Activated naive CD4-positive, alpha-beta T cell treated with anti-CD3 and anti-CD28 coated beads for 36 hours (primary cell): ENCODE results near the gene MAL. TPM values are rescaled to one million over a fixed set of nuclear protein-coding genes. Genes with fewer than 3 reads are reported as not detected.

Experiments used
- CTCF ChIA-PET: fragments of 350-600 bp; sonication (Branson Sonifier 250); formaldehyde crosslinking; loops from one replicate; lab custom pipeline; 2021; ENCODE audit warnings: antibody characterized with exemption; lab: Charles Lee
- DNase-seq: peaks from one replicate; pipeline ENCODE4 v3.0.0-alpha.2; 2020
- H3K27ac Mint-ChIP-seq: one replicate; pipeline ENCODE4 v1.8.0; 2021; ENCODE audit warnings: mild to moderate bottlenecking, mixed read lengths
- H3K27me3 Mint-ChIP-seq: one replicate; pipeline ENCODE4 v1.8.0; 2021; ENCODE audit warnings: low read depth, mixed read lengths
- H3K36me3 Mint-ChIP-seq: one replicate; pipeline ENCODE4 v1.8.0; 2021; ENCODE audit warnings: low read depth, mixed read lengths
- H3K4me1 Mint-ChIP-seq: one replicate; pipeline ENCODE4 v1.8.0; 2021; ENCODE audit warnings: low read depth, mixed read lengths
- H3K4me3 Mint-ChIP-seq: one replicate; pipeline ENCODE4 v1.8.0; 2021; ENCODE audit warnings: mild to moderate bottlenecking, moderate library complexity, mixed read lengths
- H3K9me3 Mint-ChIP-seq: one replicate; pipeline ENCODE4 v1.8.0; 2021; ENCODE audit warnings: mixed read lengths
- intact Hi-C: fragments of 100-400 bp; cut with micrococcal nuclease; formaldehyde crosslinking; loops from one replicate; pipeline ENCODE4 v1.15.1; 2023
- total RNA-seq, 2 experiments: library from RNA; stranded (reverse); gene quantifications; one replicate each; pipeline ENCODE4 v1.2.3, GENCODE V29; 2021

MAL gene
- total RNA-seq, 2 experiments from 2014 or later = 22.3 to 23.5 TPM

DNA sequence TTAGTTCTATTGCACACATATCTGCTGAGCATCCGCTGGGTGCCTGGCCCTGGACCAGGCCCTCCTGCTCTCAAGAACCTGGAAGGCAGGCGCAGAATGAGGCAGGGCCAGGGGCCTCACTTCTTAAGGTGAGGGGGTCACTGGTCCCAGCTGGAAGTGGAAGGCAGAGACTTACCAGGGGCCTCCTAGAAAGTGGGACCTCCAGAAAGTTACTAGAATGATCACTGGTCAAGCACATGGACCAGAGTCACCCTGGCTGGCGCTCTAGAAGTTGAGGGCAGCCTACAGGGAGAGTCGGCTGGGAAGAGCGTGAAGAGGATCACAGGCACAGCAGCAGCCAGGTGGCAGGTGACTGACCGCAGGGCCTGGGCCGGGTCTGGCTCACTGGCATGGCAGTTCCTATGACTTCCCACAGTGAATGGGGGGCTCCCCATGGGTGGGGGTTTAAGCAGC, 26.1 kb upstream of the MAL start:
- intact Hi-C loops = no loop called here
- Mint-ChIP-seq H3K36me3 (no peaks in the 10 kb centered on the region), H3K27me3 (peaks cover 28% of the 10 kb centered on the region), H3K4me3 (no peak overlapping the region), H3K4me1 (peaks cover 1% of the 10 kb centered on the region), H3K27ac (no peak overlapping the region), H3K9me3 (no peaks in the 10 kb centered on the region)
- no peak for DNase-seq
- CTCF ChIA-PET = interaction anchor here (0.6 kb wide), 1 partner anchor 35 kb away, joined by 3 read pairs; no protein-coding TSS in a partner anchor

DNA sequence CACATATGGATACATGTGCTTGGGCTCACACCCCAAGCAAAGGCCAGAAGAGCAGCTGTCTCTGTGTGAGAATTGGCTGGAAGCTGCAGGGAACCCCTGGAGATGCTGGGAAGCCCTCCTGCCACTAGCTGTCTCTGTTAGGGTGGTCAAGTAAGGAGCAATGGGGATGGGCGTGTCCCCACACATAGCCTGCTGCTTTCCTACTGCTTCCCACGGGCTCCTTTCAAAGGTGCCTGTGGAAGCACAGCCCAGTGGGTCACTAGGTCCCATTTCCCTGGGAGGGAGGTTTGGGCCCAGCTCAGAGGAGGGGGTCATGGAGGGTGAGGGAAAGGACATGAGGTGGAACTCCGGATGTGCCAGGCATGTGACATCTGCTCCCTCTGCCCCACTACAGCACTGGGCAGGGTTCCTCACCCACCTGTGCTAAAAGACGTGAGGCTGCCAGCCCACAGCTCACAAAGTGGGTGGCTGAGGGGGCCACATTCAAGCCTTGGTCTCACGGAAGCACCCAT, 24.4 kb upstream of the MAL start:
- intact Hi-C loops = no loop called here
- no peak overlapping the region for H3K27ac Mint-ChIP-seq
- H3K4me3 Mint-ChIP-seq = no peak overlapping the region
- no peaks in the 10 kb centered on the region for H3K9me3 Mint-ChIP-seq
- no peaks in the 10 kb centered on the region for H3K36me3 Mint-ChIP-seq
- CTCF ChIA-PET = no interaction called here
- H3K4me1 Mint-ChIP-seq = peaks cover 4% of the 10 kb centered on the region
- DNase-seq = no peak
- H3K27me3 Mint-ChIP-seq = peaks cover 20% of the 10 kb centered on the region

DNA sequence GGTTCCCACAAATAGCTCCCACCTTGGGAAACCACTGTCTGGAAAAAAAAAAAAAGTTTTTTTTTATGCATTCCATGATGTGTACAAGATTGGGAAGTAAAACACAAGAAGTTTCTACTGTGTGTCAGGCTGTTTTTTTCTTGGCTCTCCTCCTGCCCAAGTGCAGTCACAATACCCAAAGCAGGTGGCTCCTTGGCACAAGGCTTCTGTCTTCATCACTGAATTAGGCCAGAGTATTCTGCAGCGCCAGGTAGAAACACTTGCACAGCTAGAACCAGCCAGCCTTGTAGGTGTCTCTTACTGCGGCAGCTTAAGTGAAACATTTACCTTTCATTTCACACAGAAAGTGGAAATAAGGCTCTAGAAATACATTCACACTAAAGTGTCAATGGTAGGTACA, 23.8 kb upstream of the MAL start:
- CTCF ChIA-PET = no interaction called here
- no peaks in the 10 kb centered on the region for H3K36me3 Mint-ChIP-seq
- no peak overlapping the region for H3K27ac Mint-ChIP-seq
- no peaks in the 10 kb centered on the region for H3K9me3 Mint-ChIP-seq
- peaks cover 4% of the 10 kb centered on the region for H3K4me1 Mint-ChIP-seq
- no peak for DNase-seq
- H3K27me3 Mint-ChIP-seq = peaks cover 20% of the 10 kb centered on the region
- H3K4me3 Mint-ChIP-seq = no peak overlapping the region
- intact Hi-C loops = no loop called here

DNA sequence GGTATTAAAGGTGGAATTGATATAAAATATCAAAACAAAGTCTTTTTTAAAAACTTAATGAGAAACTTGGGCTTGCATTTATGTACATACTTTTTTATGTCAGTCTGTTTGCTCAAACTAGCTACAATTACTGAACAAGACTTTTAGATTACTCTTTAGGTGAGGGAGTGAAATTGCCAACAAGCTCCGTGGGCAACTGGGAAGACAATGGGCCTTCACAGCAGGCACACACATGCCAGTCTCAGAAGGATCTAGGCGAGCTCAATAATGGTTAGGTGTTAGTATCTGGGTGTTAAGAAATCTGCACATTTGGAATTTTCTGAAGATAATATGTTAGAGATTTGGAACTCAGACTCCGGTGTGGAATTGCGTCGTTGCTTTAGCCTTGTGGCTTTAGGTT, 23.0 kb upstream of the MAL start:
- no peak for DNase-seq
- CTCF ChIA-PET = no interaction called here
- H3K27ac Mint-ChIP-seq = no peak overlapping the region
- no peaks in the 10 kb centered on the region for H3K36me3 Mint-ChIP-seq
- peaks cover 4% of the 10 kb centered on the region for H3K4me1 Mint-ChIP-seq
- H3K9me3 Mint-ChIP-seq = no peaks in the 10 kb centered on the region
- intact Hi-C loops = no loop called here
- peaks cover 16% of the 10 kb centered on the region for H3K27me3 Mint-ChIP-seq
- no peak overlapping the region for H3K4me3 Mint-ChIP-seq

GRCh38 chr2:95004287-95004686, 21.2 kb upstream of the MAL start:
- Mint-ChIP-seq H3K36me3 (no peaks in the 10 kb centered on the region), H3K9me3 (no peaks in the 10 kb centered on the region), H3K4me3 (no peak overlapping the region), H3K27me3 (peaks cover 10% of the 10 kb centered on the region), H3K4me1 (peaks cover 4% of the 10 kb centered on the region), H3K27ac (no peak overlapping the region)
- DNase-seq = no peak
- intact Hi-C loops = no loop called here
- CTCF ChIA-PET = interaction anchor here (0.6 kb wide), 1 partner anchor 18 kb away, joined by 3 read pairs; no protein-coding TSS in a partner anchor

DNA sequence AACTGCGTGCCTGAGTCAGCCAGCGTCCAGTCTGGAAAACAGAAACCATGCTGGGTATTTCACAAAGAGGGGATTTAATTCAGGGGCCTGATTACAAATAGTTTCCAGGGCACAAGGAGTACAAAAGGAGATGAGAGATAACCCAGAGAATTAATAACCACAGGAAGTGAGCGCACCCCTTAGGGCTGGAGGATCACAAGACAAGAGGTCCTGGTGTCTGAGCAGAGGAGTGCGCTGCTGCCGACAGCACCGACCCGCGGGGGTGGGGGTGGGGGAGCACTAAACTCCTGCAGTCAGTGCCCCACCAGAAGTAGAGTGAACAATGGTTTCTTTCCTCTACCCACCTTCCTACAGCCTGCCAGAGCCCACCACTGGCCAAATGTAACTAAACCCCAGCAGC, 20.8 kb upstream of the MAL start:
- Mint-ChIP-seq H3K27me3 (peaks cover 7% of the 10 kb centered on the region), H3K36me3 (no peaks in the 10 kb centered on the region), H3K4me3 (no peak overlapping the region), H3K9me3 (no peaks in the 10 kb centered on the region), H3K4me1 (peaks cover 4% of the 10 kb centered on the region), H3K27ac (no peak overlapping the region)
- DNase-seq = no peak
- intact Hi-C loops = no loop called here
- CTCF ChIA-PET = interaction anchor here (0.6 kb wide), 1 partner anchor 18 kb away, joined by 3 read pairs; no protein-coding TSS in a partner anchor

GRCh38 chr2:95005726-95006125, 19.8 kb upstream of the MAL start:
- H3K4me1 Mint-ChIP-seq = peaks cover 4% of the 10 kb centered on the region
- no peaks in the 10 kb centered on the region for H3K36me3 Mint-ChIP-seq
- no peak for DNase-seq
- intact Hi-C loops = no loop called here
- H3K27ac Mint-ChIP-seq = no peak overlapping the region
- peaks cover 3% of the 10 kb centered on the region for H3K27me3 Mint-ChIP-seq
- H3K9me3 Mint-ChIP-seq = no peaks in the 10 kb centered on the region
- CTCF ChIA-PET = interaction anchor here (1.1 kb wide), 1 partner anchor 18 kb away, joined by 3 read pairs; no protein-coding TSS in a partner anchor
- no peak overlapping the region for H3K4me3 Mint-ChIP-seq

DNA sequence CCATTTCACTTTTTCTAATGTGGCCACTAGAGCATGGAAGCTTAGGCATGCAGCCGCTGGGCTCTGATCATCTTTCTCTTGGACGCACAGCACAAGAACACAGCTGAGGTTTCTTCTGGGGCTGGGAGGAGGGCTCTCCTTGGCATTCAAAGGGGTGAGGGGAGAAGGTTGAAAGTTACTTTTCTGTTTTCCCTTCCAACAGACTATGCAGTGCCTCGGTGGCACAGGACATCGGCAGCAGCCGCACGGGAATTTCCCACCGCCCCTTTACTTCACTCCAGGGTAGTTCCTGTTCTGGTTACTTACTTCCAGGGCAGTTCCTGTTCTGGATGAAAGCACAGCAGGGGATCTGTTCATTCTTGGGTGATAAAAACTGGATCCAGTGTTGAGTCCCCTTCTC, 18.9 kb upstream of the MAL start:
- no peaks in the 10 kb centered on the region for H3K36me3 Mint-ChIP-seq
- peaks cover 4% of the 10 kb centered on the region for H3K4me1 Mint-ChIP-seq
- intact Hi-C loops = no loop called here
- CTCF ChIA-PET = interaction anchor here (1.1 kb wide), 1 partner anchor 18 kb away, joined by 3 read pairs; no protein-coding TSS in a partner anchor
- no peaks in the 10 kb centered on the region for H3K9me3 Mint-ChIP-seq
- H3K4me3 Mint-ChIP-seq = no peak overlapping the region
- DNase-seq = no peak
- no peak overlapping the region for H3K27ac Mint-ChIP-seq
- H3K27me3 Mint-ChIP-seq = peaks cover 3% of the 10 kb centered on the region

- peaks cover 4% of the 10 kb centered on the region for H3K4me1 Mint-ChIP-seq
- no peaks in the 10 kb centered on the region for H3K9me3 Mint-ChIP-seq
- H3K36me3 Mint-ChIP-seq = no peaks in the 10 kb centered on the region
- intact Hi-C loops = no loop called here
- peaks cover 3% of the 10 kb centered on the region for H3K27me3 Mint-ChIP-seq
- CTCF ChIA-PET = no interaction called here
- no peak overlapping the region for H3K27ac Mint-ChIP-seq
- H3K4me3 Mint-ChIP-seq = no peak overlapping the region
- no peak for DNase-seq
Observed at GRCh38 chr2:95007031-95007609, 18.4 kb upstream of the MAL start.

DNA sequence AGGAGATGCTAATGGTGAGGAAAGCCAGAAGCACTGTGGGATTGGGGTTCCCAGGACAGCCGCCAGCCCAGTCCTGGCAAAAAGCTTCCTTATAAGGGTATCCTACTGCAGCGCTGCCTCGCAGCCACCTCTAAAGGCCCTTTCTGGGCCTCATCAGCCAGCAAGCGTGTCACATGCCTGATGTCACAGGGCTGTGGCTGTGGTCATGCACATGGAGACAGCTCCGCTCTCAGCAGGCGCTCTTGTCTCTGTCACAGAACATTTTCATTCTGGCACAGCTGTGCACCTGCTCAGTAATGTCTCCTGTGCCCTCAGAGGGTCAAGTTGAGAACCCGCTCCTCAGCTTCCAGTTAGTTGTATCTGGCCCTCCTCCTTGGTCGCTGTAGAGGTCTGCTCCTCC, 17.7 kb upstream of the MAL start:
- H3K27ac Mint-ChIP-seq = no peak overlapping the region
- CTCF ChIA-PET = no interaction called here
- H3K27me3 Mint-ChIP-seq = peaks cover 3% of the 10 kb centered on the region
- H3K36me3 Mint-ChIP-seq = no peaks in the 10 kb centered on the region
- intact Hi-C loops = no loop called here
- DNase-seq = no peak
- no peaks in the 10 kb centered on the region for H3K9me3 Mint-ChIP-seq
- H3K4me1 Mint-ChIP-seq = peaks cover 4% of the 10 kb centered on the region
- H3K4me3 Mint-ChIP-seq = no peak overlapping the region

GRCh38 chr2:95008306-95008705, 17.2 kb upstream of the MAL start:
- Mint-ChIP-seq H3K36me3 (no peaks in the 10 kb centered on the region), H3K4me1 (peaks cover 4% of the 10 kb centered on the region), H3K9me3 (no peaks in the 10 kb centered on the region), H3K4me3 (no peak overlapping the region), H3K27ac (no peak overlapping the region), H3K27me3 (peaks cover 3% of the 10 kb centered on the region)
- intact Hi-C loops = no loop called here
- CTCF ChIA-PET = interaction anchor here (0.6 kb wide), 1 partner anchor 71 kb away, joined by 4 read pairs; no protein-coding TSS in a partner anchor
- DNase-seq = no peak

DNA sequence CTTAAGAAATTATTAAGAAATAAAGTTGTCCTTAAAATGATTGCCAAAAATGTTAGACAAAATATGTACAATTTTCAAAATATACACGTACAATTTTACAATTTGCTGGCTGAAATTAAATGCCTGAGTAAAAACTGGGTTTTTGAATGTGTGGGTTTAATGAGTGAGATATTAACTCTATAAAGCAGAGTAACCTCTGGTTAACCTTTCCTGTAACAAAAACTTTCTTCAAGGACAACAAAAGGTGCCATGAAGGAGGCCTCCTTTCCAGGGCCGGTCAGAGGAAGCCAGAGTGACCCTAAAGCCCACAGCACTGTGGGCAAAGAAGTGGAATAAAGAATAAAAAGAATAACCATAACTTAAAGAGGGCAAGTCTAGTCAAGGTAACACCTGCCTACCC, 16.5 kb upstream of the MAL start:
- peaks cover 3% of the 10 kb centered on the region for H3K27me3 Mint-ChIP-seq
- H3K4me1 Mint-ChIP-seq = peaks cover 4% of the 10 kb centered on the region
- DNase-seq = no peak
- no peaks in the 10 kb centered on the region for H3K36me3 Mint-ChIP-seq
- no peak overlapping the region for H3K27ac Mint-ChIP-seq
- CTCF ChIA-PET = interaction anchor here (0.6 kb wide), 1 partner anchor 70 kb away, joined by 4 read pairs; no protein-coding TSS in a partner anchor
- no peaks in the 10 kb centered on the region for H3K9me3 Mint-ChIP-seq
- no peak overlapping the region for H3K4me3 Mint-ChIP-seq
- intact Hi-C loops = no loop called here

- CTCF ChIA-PET = interaction anchor here (1.4 kb wide), 1 partner anchor 53 kb away, joined by 4 read pairs; no protein-coding TSS in a partner anchor
- intact Hi-C loops = no loop called here
- Mint-ChIP-seq H3K9me3 (no peaks in the 10 kb centered on the region), H3K4me3 (no peak overlapping the region), H3K27me3 (peaks cover 2% of the 10 kb centered on the region), H3K27ac (no peak overlapping the region), H3K4me1 (peaks cover 3% of the 10 kb centered on the region), H3K36me3 (no peaks in the 10 kb centered on the region)
- DNase-seq = no peak
Observed at GRCh38 chr2:95009412-95009811, 16.1 kb upstream of the MAL start.
